Caco-2 (cell line): Measurements from ENCODE around the gene SLC2A13. TPM values are rescaled to one million over a fixed set of nuclear protein-coding genes. Genes with fewer than 3 reads are reported as not detected.
"Not testable (repeated sequence)": the region's sequence is repeated elsewhere in the genome, so short reads cannot be mapped to it uniquely, and the experiment has no call there.

ENCODE experiments used
- BruUV-seq: library from RNA; stranded (reverse); fragments of 400-500 nt; replicated peaks from 2 replicates; lab custom pipeline; 2021; lab: Mats Ljungman, UMichigan
- CTCF ChIA-PET: fragments of 300-600 bp; sonication (Branson Sonifier 250); formaldehyde crosslinking; loops from one replicate; lab custom pipeline; 2022; ENCODE audit warnings: antibody characterized with exemption; lab: Charles Lee
- POLR2A ChIA-PET: fragments of 300-600 bp; sonication (Branson Sonifier 250); formaldehyde crosslinking; loops from one replicate; lab custom pipeline; 2022; ENCODE audit warnings: antibody characterized with exemption; lab: Charles Lee
- DNase-seq, 2 experiments: peaks; one replicate each; pipeline versions ENCODE4 v3.0.0 to v3.0.0-alpha.2; 2020 to 2022
- H3K27me3 ChIP-seq: replicated peaks from 2 replicates; pipeline ENCODE4 v1.6.0; 2011; ENCODE audit warnings: low read length; ENCODE audit not compliant: control insufficient read depth, insufficient read depth
- H3K36me3 ChIP-seq: 2 replicates; pipeline ENCODE4 v1.5.1; 2011; ENCODE audit warnings: low read length; ENCODE audit not compliant: control insufficient read depth, insufficient read depth
- H3K4me1 ChIP-seq: fragments of 250-450 bp; sonication (Bioruptor Pico); 2 replicates; pipeline ENCODE4 v1.5.1; 2020; ENCODE audit warnings: mild to moderate bottlenecking
- H3K4me3 ChIP-seq: 2 replicates; pipeline ENCODE4 v1.5.1; 2011; ENCODE audit warnings: low read depth, mild to moderate bottlenecking, control low read depth, low read length
- H3K9me3 ChIP-seq: fragments of 250-450 bp; sonication (Bioruptor Pico); 2 replicates; pipeline ENCODE4 v1.5.1; 2020; ENCODE audit warnings: mild to moderate bottlenecking, moderate library complexity
- H3K27ac Mint-ChIP-seq: one replicate; pipeline ENCODE4 v1.8.0; 2022; ENCODE audit warnings: mixed read lengths; ENCODE audit not compliant: unreplicated experiment
- H3K27me3 Mint-ChIP-seq: one replicate; pipeline ENCODE4 v1.8.0; 2022; ENCODE audit warnings: mixed read lengths; ENCODE audit not compliant: insufficient read depth, unreplicated experiment
- H3K36me3 Mint-ChIP-seq: one replicate; pipeline ENCODE4 v1.8.0; 2022; ENCODE audit warnings: mild to moderate bottlenecking, mixed read lengths; ENCODE audit not compliant: insufficient read depth, unreplicated experiment
- H3K4me1 Mint-ChIP-seq: one replicate; pipeline ENCODE4 v1.8.0; 2022; ENCODE audit warnings: low read depth, mixed read lengths; ENCODE audit not compliant: unreplicated experiment
- H3K4me3 Mint-ChIP-seq: one replicate; pipeline ENCODE4 v1.8.0; 2022; ENCODE audit warnings: mild to moderate bottlenecking, moderate library complexity, mixed read lengths; ENCODE audit not compliant: unreplicated experiment
- H3K9me3 Mint-ChIP-seq: one replicate; pipeline ENCODE4 v1.8.0; 2022; ENCODE audit warnings: mixed read lengths; ENCODE audit not compliant: unreplicated experiment
- intact Hi-C: fragments of 100-400 bp; cut with micrococcal nuclease; formaldehyde crosslinking; loops from one replicate; pipeline ENCODE4 v1.10.0; 2022; ENCODE audit not compliant: unreplicated experiment
- total RNA-seq: library from RNA; stranded (reverse); gene quantifications from 2 replicates; pipeline ENCODE4 v1.2.3, GENCODE V29; 2022
- TF ChIP-seq, protein P1 (sequence below), 2 experiments: fragments of 200-600 bp in 1 of 2; IDR thresholded peaks; 1 replicate in 1 of 2; 2 replicates in 1 of 2; pipeline versions ENCODE4 v1.5.1 to v1.8.0; 2011 to 2022; ENCODE audit warnings: antibody characterized with exemption in 1 of 2, control low read depth in 1 of 2, inconsistent platforms in 1 of 2, low read depth in 1 of 2, low read length in 1 of 2, mild to moderate bottlenecking in 1 of 2, moderate library complexity in 1 of 2; ENCODE audit not compliant: insufficient read depth in 1 of 2, severe bottlenecking in 1 of 2, unreplicated experiment in 1 of 2

The SLC2A13 gene
- total RNA-seq, 1 experiment from 2014 or later = 3.0 TPM

GRCh38 chr12:39930101-39930500 is 175.8 kb downstream of the SLC2A13 start:
- Mint-ChIP-seq H3K36me3 (peaks cover 4% of the 10 kb centered on the region), H3K9me3 (no peaks in the 10 kb centered on the region), H3K4me1 (no peaks in the 10 kb centered on the region), H3K27me3 (no peaks in the 10 kb centered on the region), H3K27ac (no peak overlapping the region), H3K4me3 (no peak overlapping the region)
- BruUV-seq = no TSS peak
- no peaks in the 10 kb centered on the region for H3K9me3 ChIP-seq
- CTCF ChIA-PET = no interaction called here
- H3K4me3 ChIP-seq = no peak overlapping the region
- POLR2A ChIA-PET = no interaction called here
- intact Hi-C loops = no loop called here
- no peaks in the 10 kb centered on the region for H3K36me3 ChIP-seq
- no peak for DNase-seq
- TF ChIP-seq, protein P1, sequence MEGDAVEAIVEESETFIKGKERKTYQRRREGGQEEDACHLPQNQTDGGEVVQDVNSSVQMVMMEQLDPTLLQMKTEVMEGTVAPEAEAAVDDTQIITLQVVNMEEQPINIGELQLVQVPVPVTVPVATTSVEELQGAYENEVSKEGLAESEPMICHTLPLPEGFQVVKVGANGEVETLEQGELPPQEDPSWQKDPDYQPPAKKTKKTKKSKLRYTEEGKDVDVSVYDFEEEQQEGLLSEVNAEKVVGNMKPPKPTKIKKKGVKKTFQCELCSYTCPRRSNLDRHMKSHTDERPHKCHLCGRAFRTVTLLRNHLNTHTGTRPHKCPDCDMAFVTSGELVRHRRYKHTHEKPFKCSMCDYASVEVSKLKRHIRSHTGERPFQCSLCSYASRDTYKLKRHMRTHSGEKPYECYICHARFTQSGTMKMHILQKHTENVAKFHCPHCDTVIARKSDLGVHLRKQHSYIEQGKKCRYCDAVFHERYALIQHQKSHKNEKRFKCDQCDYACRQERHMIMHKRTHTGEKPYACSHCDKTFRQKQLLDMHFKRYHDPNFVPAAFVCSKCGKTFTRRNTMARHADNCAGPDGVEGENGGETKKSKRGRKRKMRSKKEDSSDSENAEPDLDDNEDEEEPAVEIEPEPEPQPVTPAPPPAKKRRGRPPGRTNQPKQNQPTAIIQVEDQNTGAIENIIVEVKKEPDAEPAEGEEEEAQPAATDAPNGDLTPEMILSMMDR (IDR thresholded peaks at IDR 0.05; ENCODE audit: insufficient read depth in 1 of 2, low read depth in 1 of 2, low read length in 1 of 2, severe bottlenecking in 1 of 2, unreplicated experiment in 1 of 2) = no peak
- no peaks in the 10 kb centered on the region for H3K27me3 ChIP-seq
- H3K4me1 ChIP-seq = no peaks in the 10 kb centered on the region

GRCh38 chr12:39928181-39928899 is 177.5 kb downstream of the SLC2A13 start:
- intact Hi-C loops = no loop called here
- Histone ChIP-seq H3K4me3 (no peak overlapping the region), H3K9me3 (no peaks in the 10 kb centered on the region), H3K27me3 (no peaks in the 10 kb centered on the region), H3K4me1 (no peaks in the 10 kb centered on the region), H3K36me3 (no peaks in the 10 kb centered on the region)
- no peak for DNase-seq
- H3K36me3 Mint-ChIP-seq = peaks cover 4% of the 10 kb centered on the region
- ChIA-PET CTCF (no interaction called here), POLR2A (no interaction called here)
- H3K9me3 Mint-ChIP-seq = no peaks in the 10 kb centered on the region
- H3K4me3 Mint-ChIP-seq = no peak overlapping the region
- H3K27ac Mint-ChIP-seq = no peak overlapping the region
- H3K4me1 Mint-ChIP-seq = no peaks in the 10 kb centered on the region
- TF ChIP-seq, protein P1 (IDR thresholded peaks at IDR 0.05; ENCODE audit: insufficient read depth in 1 of 2, low read depth in 1 of 2, low read length in 1 of 2, severe bottlenecking in 1 of 2, unreplicated experiment in 1 of 2) = no peak
- H3K27me3 Mint-ChIP-seq = no peaks in the 10 kb centered on the region
- no TSS peak for BruUV-seq

DNA sequence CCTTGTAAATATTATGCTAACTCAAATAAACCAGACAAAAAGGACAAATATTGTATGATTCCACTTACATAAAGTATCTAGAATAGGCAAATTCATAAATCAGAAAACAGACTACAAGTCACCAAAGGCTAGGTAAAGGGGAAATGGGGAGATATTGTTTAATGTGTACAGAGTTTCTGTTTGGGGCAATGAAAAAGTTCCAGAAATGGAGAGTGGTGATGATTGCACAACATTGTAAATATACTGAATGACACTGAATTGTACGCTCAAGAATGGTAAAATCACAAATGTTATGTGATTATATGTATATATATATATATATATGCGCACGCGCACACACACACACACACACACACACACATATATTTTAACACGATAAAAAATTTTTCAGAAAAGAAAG is 182.5 kb downstream of the SLC2A13 start:
- intact Hi-C loops = no loop called here
- Histone ChIP-seq H3K36me3 (no peaks in the 10 kb centered on the region), H3K27me3 (no peaks in the 10 kb centered on the region), H3K4me3 (no peak overlapping the region), H3K9me3 (no peaks in the 10 kb centered on the region), H3K4me1 (no peaks in the 10 kb centered on the region)
- no peak for DNase-seq
- TF ChIP-seq, protein P1 (IDR thresholded peaks at IDR 0.05; ENCODE audit: insufficient read depth in 1 of 2, low read depth in 1 of 2, low read length in 1 of 2, severe bottlenecking in 1 of 2, unreplicated experiment in 1 of 2) = no peak
- no peaks in the 10 kb centered on the region for H3K27me3 Mint-ChIP-seq
- ChIA-PET POLR2A (no interaction called here), CTCF (no interaction called here)
- no peak overlapping the region for H3K27ac Mint-ChIP-seq
- no peaks in the 10 kb centered on the region for H3K9me3 Mint-ChIP-seq
- H3K36me3 Mint-ChIP-seq = no peaks in the 10 kb centered on the region
- BruUV-seq = no TSS peak
- H3K4me1 Mint-ChIP-seq = no peaks in the 10 kb centered on the region
- H3K4me3 Mint-ChIP-seq = no peak overlapping the region

- DNase-seq, H3K36me3 Mint-ChIP-seq, H3K4me3 ChIP-seq, H3K4me1 Mint-ChIP-seq, H3K27me3 Mint-ChIP-seq, H3K4me1 ChIP-seq, CTCF ChIA-PET, H3K36me3 ChIP-seq, H3K27ac Mint-ChIP-seq, POLR2A ChIA-PET, H3K4me3 Mint-ChIP-seq, BruUV-seq, H3K9me3 ChIP-seq, H3K9me3 Mint-ChIP-seq, intact Hi-C loops, H3K27me3 ChIP-seq: not testable (repeated sequence)
Observed at GRCh38 chr12:39922598-39922997, 183.3 kb downstream of the SLC2A13 start.
